Measurements from ENCODE around the gene SPOCK3. TPM values are rescaled to one million over a fixed set of nuclear protein-coding genes. Genes with fewer than 3 reads are reported as not detected.

SPOCK3 gene
- total RNA-seq, 2 experiments from 2014 or later: not detected

GRCh38 chr4:166842795-166843261, 391.5 kb downstream of the SPOCK3 start:
- Histone ChIP-seq H3K4me2 (ENCODE audit: low read length) (no peak overlapping the region), H3K79me2 (ENCODE audit: insufficient read depth, low read depth, low read length) (no peaks in the 10 kb centered on the region), H3K4me1 (ENCODE audit: insufficient read depth, low read length, poor library complexity, severe bottlenecking) (no peaks in the 10 kb centered on the region), H4K20me1 (ENCODE audit: insufficient read depth, low read length) (no peaks in the 10 kb centered on the region), H3K36me3 (ENCODE audit: insufficient read depth, low read length) (no peaks in the 10 kb centered on the region), H3K9me3 (ENCODE audit: low read length) (no peaks in the 10 kb centered on the region), H3K27ac (ENCODE audit: low read depth, low read length, poor library complexity, severe bottlenecking) (no peak overlapping the region), H3K4me3 (ENCODE audit: low read depth, low read length, poor library complexity, severe bottlenecking) (no peak overlapping the region), H2AFZ (ENCODE audit: low read length) (no peak overlapping the region), H3K9me2 (ENCODE audit: insufficient read depth, low read length) (no peaks in the 10 kb centered on the region)
- CTCF ChIA-PET (ENCODE audit: unreplicated experiment): no interaction called here
- TF ChIP-seq CTCF (conservative IDR thresholded peaks at IDR 0.05; ENCODE audit: low read length): no peak
- no peak for TF ChIP-seq EZH2phosphoT487 (IDR thresholded peaks at IDR 0.05; ENCODE audit: borderline replicate concordance, low read depth, low read length)
- intact Hi-C loops (cut with micrococcal nuclease; ENCODE audit: unreplicated experiment): no loop called here
- POLR2A ChIA-PET: no interaction called here
- BruUV-seq (replicated peaks): no TSS peak
- no peak for DNase-seq (ENCODE audit: low spot score)

- intact Hi-C loops (cut with micrococcal nuclease; ENCODE audit: unreplicated experiment): no loop called here
- DNase-seq (ENCODE audit: low spot score): no peak
- POLR2A ChIA-PET: interaction anchor here (1.0 kb wide), 1 partner anchor 12 kb away, joined by 3 read pairs; no protein-coding TSS in a partner anchor
- H3K9me2 ChIP-seq (ENCODE audit: insufficient read depth, low read length): no peaks in the 10 kb centered on the region
- no peaks in the 10 kb centered on the region for H3K4me1 ChIP-seq (ENCODE audit: insufficient read depth, low read length, poor library complexity, severe bottlenecking)
- no TSS peak for BruUV-seq (replicated peaks)
- H2AFZ ChIP-seq (ENCODE audit: low read length): no peak overlapping the region
- H3K36me3 ChIP-seq (ENCODE audit: insufficient read depth, low read length): no peaks in the 10 kb centered on the region
- CTCF ChIA-PET (ENCODE audit: unreplicated experiment): no interaction called here
- no peaks in the 10 kb centered on the region for H3K9me3 ChIP-seq (ENCODE audit: low read length)
- H3K4me3 ChIP-seq (ENCODE audit: low read depth, low read length, poor library complexity, severe bottlenecking): no peak overlapping the region
- H3K27ac ChIP-seq (ENCODE audit: low read depth, low read length, poor library complexity, severe bottlenecking): no peak overlapping the region
- TF ChIP-seq EZH2phosphoT487 (IDR thresholded peaks at IDR 0.05; ENCODE audit: borderline replicate concordance, low read depth, low read length) (no peak), CTCF (conservative IDR thresholded peaks at IDR 0.05; ENCODE audit: low read length) (no peak)
- no peaks in the 10 kb centered on the region for H4K20me1 ChIP-seq (ENCODE audit: insufficient read depth, low read length)
- no peak overlapping the region for H3K4me2 ChIP-seq (ENCODE audit: low read length)
- no peaks in the 10 kb centered on the region for H3K79me2 ChIP-seq (ENCODE audit: insufficient read depth, low read depth, low read length)
Measured at GRCh38 chr4:166839615-166840251, 394.6 kb downstream of the SPOCK3 start.

- H3K4me3 ChIP-seq (ENCODE audit: low read depth, low read length, poor library complexity, severe bottlenecking): no peak overlapping the region
- H3K4me2 ChIP-seq (ENCODE audit: low read length): no peak overlapping the region
- no peaks in the 10 kb centered on the region for H3K9me2 ChIP-seq (ENCODE audit: insufficient read depth, low read length)
- no peaks in the 10 kb centered on the region for H3K4me1 ChIP-seq (ENCODE audit: insufficient read depth, low read length, poor library complexity, severe bottlenecking)
- BruUV-seq (replicated peaks): no TSS peak
- H4K20me1 ChIP-seq (ENCODE audit: insufficient read depth, low read length): no peaks in the 10 kb centered on the region
- no peak overlapping the region for H3K27ac ChIP-seq (ENCODE audit: low read depth, low read length, poor library complexity, severe bottlenecking)
- H3K79me2 ChIP-seq (ENCODE audit: insufficient read depth, low read depth, low read length): no peaks in the 10 kb centered on the region
- no peak overlapping the region for H2AFZ ChIP-seq (ENCODE audit: low read length)
- CTCF ChIA-PET (ENCODE audit: unreplicated experiment): no interaction called here
- no peak for DNase-seq (ENCODE audit: low spot score)
- no peaks in the 10 kb centered on the region for H3K9me3 ChIP-seq (ENCODE audit: low read length)
- no peaks in the 10 kb centered on the region for H3K36me3 ChIP-seq (ENCODE audit: insufficient read depth, low read length)
- POLR2A ChIA-PET: no interaction called here
- intact Hi-C loops (cut with micrococcal nuclease; ENCODE audit: unreplicated experiment): no loop called here
- no peak for TF ChIP-seq EZH2phosphoT487 (IDR thresholded peaks at IDR 0.05; ENCODE audit: borderline replicate concordance, low read depth, low read length)
- TF ChIP-seq CTCF (conservative IDR thresholded peaks at IDR 0.05; ENCODE audit: low read length): no peak
Measured at GRCh38 chr4:166838975-166839614, 395.2 kb downstream of the SPOCK3 start.
